Loucy (cell line): ENCODE data around the gene SAPCD2.

Experiments
- H2AFZ ChIP-seq: fragments of 200-600 bp; sonication (generic); 2 replicates; pipeline ENCODE4 v1.6.0; 2016; ENCODE audit warnings: antibody characterized with exemption, mild to moderate bottlenecking, low read length, moderate library complexity
- H3F3A ChIP-seq: fragments of 200-600 bp; 2 replicates; pipeline ENCODE4 v1.6.0; 2016; ENCODE audit warnings: antibody characterized with exemption, low read depth, mild to moderate bottlenecking
- H3K27me3 ChIP-seq: fragments of 200-600 bp; sonication (generic); 2 replicates; pipeline ENCODE4 v1.6.1; 2014; ENCODE audit warnings: low read length, mild to moderate bottlenecking; ENCODE audit not compliant: insufficient read depth, poor library complexity, severe bottlenecking
- H3K36me3 ChIP-seq: fragments of 200-600 bp; sonication (generic); 2 replicates; pipeline ENCODE4 v1.6.1; 2016; ENCODE audit warnings: low read length; ENCODE audit not compliant: insufficient read depth
- H3K4me1 ChIP-seq: fragments of 200-600 bp; sonication (generic); 2 replicates; pipeline ENCODE4 v1.5.1; 2014; ENCODE audit warnings: low read length, mild to moderate bottlenecking; ENCODE audit not compliant: insufficient read depth, poor library complexity, severe bottlenecking
- H3K4me2 ChIP-seq: fragments of 200-600 bp; sonication (generic); 2 replicates; pipeline ENCODE4 v1.6.0; 2014; ENCODE audit warnings: antibody characterized with exemption, low read length, low read depth, mild to moderate bottlenecking; ENCODE audit not compliant: poor library complexity, severe bottlenecking
- H3K4me3 ChIP-seq: fragments of 200-600 bp; sonication (generic); 2 replicates; pipeline ENCODE4 v1.5.1; 2014; ENCODE audit warnings: low read length, mild to moderate bottlenecking, mixed read lengths; ENCODE audit not compliant: poor library complexity, severe bottlenecking
- H3K79me2 ChIP-seq: fragments of 200-600 bp; sonication (generic); 2 replicates; pipeline ENCODE4 v1.6.1; 2014; ENCODE audit warnings: low read length; ENCODE audit not compliant: insufficient read depth
- H3K9ac ChIP-seq: fragments of 200-600 bp; sonication (generic); 2 replicates; pipeline ENCODE4 v1.6.0; 2014; ENCODE audit warnings: mild to moderate bottlenecking, low read depth, low read length, moderate library complexity; ENCODE audit not compliant: poor library complexity, severe bottlenecking
- H3K9me2 ChIP-seq: fragments of 200-600 bp; sonication (generic); replicated peaks from 2 replicates; pipeline ENCODE4 v1.6.1; 2016; ENCODE audit warnings: low read depth, low read length, mixed read lengths
- H3K9me3 ChIP-seq: fragments of 200-600 bp; sonication (generic); 2 replicates; pipeline ENCODE4 v1.6.1; 2014; ENCODE audit warnings: mild to moderate bottlenecking, antibody characterized with exemption, low read length, low read depth; ENCODE audit not compliant: insufficient read depth
- H4K20me1 ChIP-seq: fragments of 200-600 bp; sonication (generic); 2 replicates; pipeline ENCODE4 v1.6.0; 2014; ENCODE audit warnings: antibody characterized with exemption, low read length, mild to moderate bottlenecking; ENCODE audit not compliant: insufficient read depth, poor library complexity, severe bottlenecking
- CTCF ChIP-seq: fragments of 200-600 bp; sonication (generic); conservative IDR thresholded peaks from 2 replicates; pipeline ENCODE4 v1.5.1; 2014; ENCODE audit warnings: mild to moderate bottlenecking, antibody characterized with exemption, low read length
- EZH2phosphoT487 ChIP-seq: fragments of 200-600 bp; IDR thresholded peaks from 2 replicates; pipeline ENCODE4 v1.6.1; 2018; ENCODE audit warnings: antibody characterized with exemption, mild to moderate bottlenecking, moderate library complexity, borderline replicate concordance

Gene SAPCD2

GRCh38 chr9:137058521-137059234, 11.7 kb downstream of the SAPCD2 start:
- no peaks in the 10 kb centered on the region for H3K79me2 ChIP-seq
- H4K20me1 ChIP-seq = no peaks in the 10 kb centered on the region
- no peaks in the 10 kb centered on the region; the same call in 1 of the 2 replicates for H3F3A ChIP-seq
- no peaks in the 10 kb centered on the region for H3K9me2 ChIP-seq
- TF ChIP-seq EZH2phosphoT487 = no peak
- no peaks in the 10 kb centered on the region for H3K36me3 ChIP-seq
- H3K4me1 ChIP-seq = no peaks in the 10 kb centered on the region
- no peaks in the 10 kb centered on the region for H3K27me3 ChIP-seq
- no peak overlapping the region for H3K4me3 ChIP-seq
- no peak overlapping the region for H3K9ac ChIP-seq
- H3K9me3 ChIP-seq = no peaks in the 10 kb centered on the region
- H2AFZ ChIP-seq = no peak overlapping the region
- H3K4me2 ChIP-seq = no peak overlapping the region

GRCh38 chr9:137057545-137057944, 12.8 kb downstream of the SAPCD2 start:
- Histone ChIP-seq H3K79me2 (no peaks in the 10 kb centered on the region), H3K4me1 (no peaks in the 10 kb centered on the region), H3K4me2 (no peak overlapping the region), H3K9me3 (no peaks in the 10 kb centered on the region), H2AFZ (no peak overlapping the region), H3K9me2 (no peaks in the 10 kb centered on the region), H3F3A (no peaks in the 10 kb centered on the region; the same call in 1 of the 2 replicates), H3K36me3 (no peaks in the 10 kb centered on the region), H3K27me3 (no peaks in the 10 kb centered on the region), H4K20me1 (no peaks in the 10 kb centered on the region), H3K9ac (no peak overlapping the region), H3K4me3 (no peak overlapping the region)
- TF ChIP-seq EZH2phosphoT487 = no peak
- TF ChIP-seq CTCF = no peak

GRCh38 chr9:137056739-137057415, 13.5 kb downstream of the SAPCD2 start:
- Histone ChIP-seq H2AFZ (no peak overlapping the region), H3K9ac (no peak overlapping the region), H3K27me3 (no peaks in the 10 kb centered on the region), H3K4me2 (no peak overlapping the region), H3F3A (no peaks in the 10 kb centered on the region; the same call in 1 of the 2 replicates), H3K9me2 (no peaks in the 10 kb centered on the region), H3K4me3 (no peak overlapping the region), H3K79me2 (no peaks in the 10 kb centered on the region), H4K20me1 (no peaks in the 10 kb centered on the region), H3K4me1 (no peaks in the 10 kb centered on the region), H3K9me3 (no peaks in the 10 kb centered on the region), H3K36me3 (no peaks in the 10 kb centered on the region)
- TF ChIP-seq EZH2phosphoT487 = no peak
- no peak for TF ChIP-seq CTCF
